ENCODE results near the gene STYXL2.

Gene STYXL2

GRCh38 chr1:167136191-167136614 is 42.3 kb downstream of the STYXL2 start:
- Histone ChIP-seq H3K27me3 (ENCODE audit: insufficient read depth, low read depth) (no peaks in the 10 kb centered on the region), H3K79me2 (ENCODE audit: insufficient read depth, low read depth) (no peaks in the 10 kb centered on the region), H3K4me2 (no peak overlapping the region), H3K9ac (no peak overlapping the region), H4K20me1 (ENCODE audit: insufficient read depth) (no peaks in the 10 kb centered on the region), H3K27ac (no peak overlapping the region), H3K4me3 (IDR thresholded peaks at IDR 0.05; ENCODE audit: insufficient read depth, low read depth, low read length) (no peak overlapping the region), H3K36me3 (ENCODE audit: insufficient read depth) (no peaks in the 10 kb centered on the region), H3K4me1 (ENCODE audit: low read depth, poor library complexity, severe bottlenecking) (no peaks in the 10 kb centered on the region), H2AFZ (ENCODE audit: low read depth) (0 out of 2 replicates have a peak overlapping the region, but pooled peaks have one; percentile 0)
- no peak for TF ChIP-seq CTCF (conservative IDR thresholded peaks at IDR 0.05; ENCODE audit: low read depth, low read length)

GRCh38 chr1:167136806-167137205 is 42.9 kb downstream of the STYXL2 start:
- TF ChIP-seq CTCF (conservative IDR thresholded peaks at IDR 0.05; ENCODE audit: low read depth, low read length): no peak
- Histone ChIP-seq H3K27ac (no peak overlapping the region), H3K9ac (no peak overlapping the region), H3K36me3 (ENCODE audit: insufficient read depth) (no peaks in the 10 kb centered on the region), H4K20me1 (ENCODE audit: insufficient read depth) (no peaks in the 10 kb centered on the region), H3K4me1 (ENCODE audit: low read depth, poor library complexity, severe bottlenecking) (no peaks in the 10 kb centered on the region), H3K4me2 (no peak overlapping the region), H3K27me3 (ENCODE audit: insufficient read depth, low read depth) (no peaks in the 10 kb centered on the region), H2AFZ (ENCODE audit: low read depth) (no peak overlapping the region), H3K79me2 (ENCODE audit: insufficient read depth, low read depth) (no peaks in the 10 kb centered on the region), H3K4me3 (IDR thresholded peaks at IDR 0.05; ENCODE audit: insufficient read depth, low read depth, low read length) (no peak overlapping the region)

- no peaks in the 10 kb centered on the region for H3K79me2 ChIP-seq (ENCODE audit: insufficient read depth, low read depth)
Measured at GRCh38 chr1:167137332-167137781, 43.5 kb downstream of the STYXL2 start.

GRCh38 chr1:167137793-167138510 is 44.1 kb downstream of the STYXL2 start:
- no peaks in the 10 kb centered on the region for H3K36me3 ChIP-seq (ENCODE audit: insufficient read depth)
- no peak overlapping the region for H3K4me2 ChIP-seq
- H3K4me3 ChIP-seq (IDR thresholded peaks at IDR 0.05; ENCODE audit: insufficient read depth, low read depth, low read length): no peak overlapping the region
- no peaks in the 10 kb centered on the region for H3K27me3 ChIP-seq (ENCODE audit: insufficient read depth, low read depth)
- H3K9ac ChIP-seq: no peak overlapping the region
- H3K4me1 ChIP-seq (ENCODE audit: low read depth, poor library complexity, severe bottlenecking): no peaks in the 10 kb centered on the region
- H3K27ac ChIP-seq: no peak overlapping the region
- no peak overlapping the region for H2AFZ ChIP-seq (ENCODE audit: low read depth)
- no peaks in the 10 kb centered on the region for H4K20me1 ChIP-seq (ENCODE audit: insufficient read depth)
- no peaks in the 10 kb centered on the region for H3K79me2 ChIP-seq (ENCODE audit: insufficient read depth, low read depth)
- no peak for TF ChIP-seq CTCF (conservative IDR thresholded peaks at IDR 0.05; ENCODE audit: low read depth, low read length)

More at GRCh38 chr1:167137332-167137781, 43.5 kb downstream of the STYXL2 start:
- Histone ChIP-seq H3K4me3 (IDR thresholded peaks at IDR 0.05; ENCODE audit: insufficient read depth, low read depth, low read length) (no peak overlapping the region), H2AFZ (ENCODE audit: low read depth) (no peak overlapping the region), H4K20me1 (ENCODE audit: insufficient read depth) (no peaks in the 10 kb centered on the region), H3K4me2 (no peak overlapping the region), H3K9ac (no peak overlapping the region), H3K36me3 (ENCODE audit: insufficient read depth) (no peaks in the 10 kb centered on the region), H3K27me3 (ENCODE audit: insufficient read depth, low read depth) (no peaks in the 10 kb centered on the region), H3K27ac (no peak overlapping the region), H3K4me1 (ENCODE audit: low read depth, poor library complexity, severe bottlenecking) (no peaks in the 10 kb centered on the region)
- no peak for TF ChIP-seq CTCF (conservative IDR thresholded peaks at IDR 0.05; ENCODE audit: low read depth, low read length)

Data from KMS-11 (cell line).